Measurements from ENCODE around the gene PCSK2. TPM values are rescaled to one million over a fixed set of nuclear protein-coding genes. Genes with fewer than 3 reads are reported as not detected.

The PCSK2 gene
- polyA plus RNA-seq, 2 of the 4 experiments (the other 2 are of a cell fraction) = 0.01 TPM; not detected in 1

DNA sequence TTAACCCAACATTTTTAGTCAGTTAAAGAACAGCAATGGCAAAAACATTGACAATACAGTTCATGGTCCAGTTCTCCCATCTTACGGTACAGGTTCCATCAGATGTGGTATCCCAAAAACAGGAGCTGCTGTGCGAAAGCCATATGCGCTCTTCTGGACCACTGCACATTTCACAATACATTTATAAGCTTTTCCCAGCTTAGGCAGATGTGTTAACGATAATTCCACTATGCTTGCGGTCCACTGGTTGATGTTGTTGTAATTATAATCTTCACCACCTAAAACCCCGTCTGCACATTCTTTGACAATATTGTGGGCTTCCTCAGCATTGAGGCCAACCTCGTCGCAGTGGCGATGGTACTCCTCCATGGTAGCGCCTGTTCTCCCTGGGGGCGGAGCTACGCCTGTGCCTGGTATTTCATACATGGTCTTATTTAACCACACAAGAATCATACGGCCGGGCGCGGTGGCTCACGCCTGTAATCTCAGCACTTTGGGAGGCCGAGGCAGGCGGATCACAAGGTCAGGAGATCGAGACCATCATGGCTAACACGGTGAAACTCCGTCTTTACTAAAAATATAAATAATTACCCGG is 252.3 kb downstream of the PCSK2 start:
- CTCF ChIA-PET = interaction anchor here (0.7 to 2.9 kb wide), 5 partner anchors 8 to 677 kb away, joined by 3 to 8 read pairs (median 3); no protein-coding TSS in a partner anchor
- no peak for TF ChIP-seq ZC3H11A (IDR thresholded peaks at IDR 0.05)
- TF ChIP-seq CHD2 (IDR thresholded peaks at IDR 0.05; ENCODE audit: low read length, partially characterized antibody) = no peak
- TF ChIP-seq BHLHE40 (IDR thresholded peaks at IDR 0.05; ENCODE audit: low read depth, low read length) = no peak
- TF ChIP-seq ZFP36 (IDR thresholded peaks at IDR 0.05; ENCODE audit: borderline replicate concordance, partially characterized antibody) = no peak
- no peak for TF ChIP-seq FOXS1 (CRISPR knock-in tag; IDR thresholded peaks at IDR 0.05)
- TF ChIP-seq POLR2AphosphoS2 (conservative IDR thresholded peaks at IDR 0.05; ENCODE audit: low read length) = no peak
- no peak for TF ChIP-seq KDM1A (IDR thresholded peaks at IDR 0.05; ENCODE audit: low read depth)
- TF ChIP-seq TFCP2L1 (CRISPR knock-in tag; IDR thresholded peaks at IDR 0.05) = no peak
- TF ChIP-seq, protein P1, sequence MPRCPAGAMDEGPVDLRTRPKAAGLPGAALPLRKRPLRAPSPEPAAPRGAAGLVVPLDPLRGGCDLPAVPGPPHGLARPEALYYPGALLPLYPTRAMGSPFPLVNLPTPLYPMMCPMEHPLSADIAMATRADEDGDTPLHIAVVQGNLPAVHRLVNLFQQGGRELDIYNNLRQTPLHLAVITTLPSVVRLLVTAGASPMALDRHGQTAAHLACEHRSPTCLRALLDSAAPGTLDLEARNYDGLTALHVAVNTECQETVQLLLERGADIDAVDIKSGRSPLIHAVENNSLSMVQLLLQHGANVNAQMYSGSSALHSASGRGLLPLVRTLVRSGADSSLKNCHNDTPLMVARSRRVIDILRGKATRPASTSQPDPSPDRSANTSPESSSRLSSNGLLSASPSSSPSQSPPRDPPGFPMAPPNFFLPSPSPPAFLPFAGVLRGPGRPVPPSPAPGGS (IDR thresholded peaks at IDR 0.05) = no peak
- TF ChIP-seq ZSCAN20 (CRISPR knock-in tag; IDR thresholded peaks at IDR 0.05) = no peak
- TF ChIP-seq NR3C1 (IDR thresholded peaks at IDR 0.05) = no peak
- TF ChIP-seq, protein P2, sequence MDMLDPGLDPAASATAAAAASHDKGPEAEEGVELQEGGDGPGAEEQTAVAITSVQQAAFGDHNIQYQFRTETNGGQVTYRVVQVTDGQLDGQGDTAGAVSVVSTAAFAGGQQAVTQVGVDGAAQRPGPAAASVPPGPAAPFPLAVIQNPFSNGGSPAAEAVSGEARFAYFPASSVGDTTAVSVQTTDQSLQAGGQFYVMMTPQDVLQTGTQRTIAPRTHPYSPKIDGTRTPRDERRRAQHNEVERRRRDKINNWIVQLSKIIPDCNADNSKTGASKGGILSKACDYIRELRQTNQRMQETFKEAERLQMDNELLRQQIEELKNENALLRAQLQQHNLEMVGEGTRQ (IDR thresholded peaks at IDR 0.05) = no peak
- no peak for TF ChIP-seq NFE2L2 (conservative IDR thresholded peaks at IDR 0.05; ENCODE audit: low read length)
- TF ChIP-seq HEYL (CRISPR knock-in tag; IDR thresholded peaks at IDR 0.05) = no peak
- no peak for TF ChIP-seq CBX8 (IDR thresholded peaks at IDR 0.05)
- H3K4me2 ChIP-seq = no peak overlapping the region
- POLR2A ChIA-PET = no interaction called here
- no peaks in the 10 kb centered on the region for H3K4me1 ChIP-seq
- no peaks in the 10 kb centered on the region for H3K9me3 ChIP-seq
- WGBS (ENCODE audit: missing lambda C conversion rate) = 88% methylated on average over 23 of the region's 23 CpGs
- no peak overlapping the region for H3K27ac ChIP-seq
- peak; percentile 54 for FAIRE-seq
- no peak for ATAC-seq
- no peak for DNase-seq (ENCODE audit: low read depth in 1 of 2, low spot score in 1 of 2)
- no peak overlapping the region for H3K4me3 ChIP-seq

DNA sequence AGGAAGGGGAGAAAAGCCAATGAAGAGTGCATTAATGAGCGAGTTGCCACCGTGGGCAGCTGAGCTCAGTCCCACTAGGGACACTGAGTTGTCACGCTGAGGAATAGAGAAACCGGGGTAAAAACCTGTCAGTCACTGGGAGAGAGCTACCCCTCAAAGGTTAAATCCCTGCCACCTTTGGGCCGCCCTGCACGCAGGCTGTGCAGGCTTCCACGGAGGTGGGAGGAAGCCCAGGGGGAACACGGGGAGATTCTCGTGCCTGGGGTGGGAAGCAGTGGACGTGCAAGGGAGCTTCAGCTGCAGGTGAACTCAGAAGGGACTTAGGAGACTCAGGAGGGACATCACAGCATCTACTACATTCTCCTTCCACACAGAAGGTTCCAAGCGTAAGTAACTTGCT is 253.9 kb downstream of the PCSK2 start:
- TF ChIP-seq RAD21 (conservative IDR thresholded peaks at IDR 0.05 in 1 of 2, IDR thresholded peaks at IDR 0.05 in 1 of 2) = no peak
- TF ChIP-seq KDM5A (IDR thresholded peaks at IDR 0.05) = no peak
- TF ChIP-seq FOSB (CRISPR knock-in tag; IDR thresholded peaks at IDR 0.05) = no peak
- TF ChIP-seq HOXB13 (CRISPR knock-in tag; IDR thresholded peaks at IDR 0.05; ENCODE audit: low read depth) = no peak
- TF ChIP-seq, protein P3, sequence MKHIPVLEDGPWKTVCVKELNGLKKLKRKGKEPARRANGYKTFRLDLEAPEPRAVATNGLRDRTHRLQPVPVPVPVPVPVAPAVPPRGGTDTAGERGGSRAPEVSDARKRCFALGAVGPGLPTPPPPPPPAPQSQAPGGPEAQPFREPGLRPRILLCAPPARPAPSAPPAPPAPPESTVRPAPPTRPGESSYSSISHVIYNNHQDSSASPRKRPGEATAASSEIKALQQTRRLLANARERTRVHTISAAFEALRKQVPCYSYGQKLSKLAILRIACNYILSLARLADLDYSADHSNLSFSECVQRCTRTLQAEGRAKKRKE (CRISPR knock-in tag; IDR thresholded peaks at IDR 0.05; ENCODE audit: low read depth) = no peak
- no peak for TF ChIP-seq FOXS1 (CRISPR knock-in tag; IDR thresholded peaks at IDR 0.05)
- TF ChIP-seq, protein P4, sequence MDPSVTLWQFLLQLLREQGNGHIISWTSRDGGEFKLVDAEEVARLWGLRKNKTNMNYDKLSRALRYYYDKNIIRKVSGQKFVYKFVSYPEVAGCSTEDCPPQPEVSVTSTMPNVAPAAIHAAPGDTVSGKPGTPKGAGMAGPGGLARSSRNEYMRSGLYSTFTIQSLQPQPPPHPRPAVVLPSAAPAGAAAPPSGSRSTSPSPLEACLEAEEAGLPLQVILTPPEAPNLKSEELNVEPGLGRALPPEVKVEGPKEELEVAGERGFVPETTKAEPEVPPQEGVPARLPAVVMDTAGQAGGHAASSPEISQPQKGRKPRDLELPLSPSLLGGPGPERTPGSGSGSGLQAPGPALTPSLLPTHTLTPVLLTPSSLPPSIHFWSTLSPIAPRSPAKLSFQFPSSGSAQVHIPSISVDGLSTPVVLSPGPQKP (IDR thresholded peaks at IDR 0.05; ENCODE audit: low read depth, low read length) = no peak
- TF ChIP-seq SMC3 (IDR thresholded peaks at IDR 0.05) = no peak
- no peak for TF ChIP-seq JUN (IDR thresholded peaks at IDR 0.05)
- no peak for TF ChIP-seq CHD2 (IDR thresholded peaks at IDR 0.05; ENCODE audit: low read length, partially characterized antibody)
- no peak for TF ChIP-seq RFX5 (IDR thresholded peaks at IDR 0.05)
- no peak for TF ChIP-seq TP53 (CRISPR knock-in tag; IDR thresholded peaks at IDR 0.05)
- TF ChIP-seq MAFK (IDR thresholded peaks at IDR 0.05; ENCODE audit: partially characterized antibody) = no peak
- TF ChIP-seq, protein P1 (IDR thresholded peaks at IDR 0.05) = no peak
- no peak for TF ChIP-seq SREBF2 (IDR thresholded peaks at IDR 0.05)
- TF ChIP-seq TFCP2L1 (CRISPR knock-in tag; IDR thresholded peaks at IDR 0.05) = no peak
- no peak for TF ChIP-seq NPAS2 (CRISPR knock-in tag; IDR thresholded peaks at IDR 0.05; ENCODE audit: borderline replicate concordance)
- TF ChIP-seq RCOR1 (IDR thresholded peaks at IDR 0.05; ENCODE audit: low read depth, low read length) = no peak
- no peak for TF ChIP-seq ZFP36 (IDR thresholded peaks at IDR 0.05; ENCODE audit: borderline replicate concordance, partially characterized antibody)
- TF ChIP-seq ZC3H11A (IDR thresholded peaks at IDR 0.05) = no peak
- no peaks in the 10 kb centered on the region for H3K9me3 ChIP-seq
- DNase-seq (ENCODE audit: low read depth in 1 of 2, low spot score in 1 of 2) (no peak), ATAC-seq (no peak), FAIRE-seq (no peak)
- CTCF ChIA-PET = interaction anchor here (0.6 to 2.9 kb wide), 6 partner anchors 24 to 1052 kb away, joined by 3 to 8 read pairs (median 3); no protein-coding TSS in a partner anchor
- H3K4me3 ChIP-seq = no peak overlapping the region
- no peak overlapping the region for H3K27ac ChIP-seq
- POLR2A ChIA-PET = no interaction called here
- no peak overlapping the region for H3K4me2 ChIP-seq
- WGBS (ENCODE audit: missing lambda C conversion rate) = 34% methylated on average over 11 of the region's 11 CpGs
- no peaks in the 10 kb centered on the region for H3K4me1 ChIP-seq

Data from A549 (cell line).